Activated naive CD4-positive, alpha-beta T cell treated with Interleukin-2 at 50 U/mL for 16 hours (primary cell): ENCODE results near the gene SSX2IP.
A peak's percentile ranks its signal among the peaks of the same experiment; 100 is the strongest.
"Not testable (repeated sequence)": the region's sequence is repeated elsewhere in the genome, so short reads cannot be mapped to it uniquely, and the experiment has no call there.

Experiments
- DNase-seq: peaks from one replicate; pipeline ENCODE4 v3.0.0-alpha.2; 2020

SSX2IP gene

GRCh38 chr1:84675106-84675505 is 15.2 kb downstream of the SSX2IP start:
- DNase-seq: no peak

GRCh38 chr1:84674705-84675104 is 15.6 kb downstream of the SSX2IP start:
- no peak for DNase-seq

- no peak for DNase-seq
Measured at GRCh38 chr1:84674021-84674420, 16.2 kb downstream of the SSX2IP start.

- no peak for DNase-seq
Measured at GRCh38 chr1:84672080-84672854, 18.0 kb downstream of the SSX2IP start.

GRCh38 chr1:84669831-84670230 is 20.4 kb downstream of the SSX2IP start:
- no peak for DNase-seq

- no peak for DNase-seq
Measured at GRCh38 chr1:84668185-84668584, 22.1 kb downstream of the SSX2IP start.

DNA sequence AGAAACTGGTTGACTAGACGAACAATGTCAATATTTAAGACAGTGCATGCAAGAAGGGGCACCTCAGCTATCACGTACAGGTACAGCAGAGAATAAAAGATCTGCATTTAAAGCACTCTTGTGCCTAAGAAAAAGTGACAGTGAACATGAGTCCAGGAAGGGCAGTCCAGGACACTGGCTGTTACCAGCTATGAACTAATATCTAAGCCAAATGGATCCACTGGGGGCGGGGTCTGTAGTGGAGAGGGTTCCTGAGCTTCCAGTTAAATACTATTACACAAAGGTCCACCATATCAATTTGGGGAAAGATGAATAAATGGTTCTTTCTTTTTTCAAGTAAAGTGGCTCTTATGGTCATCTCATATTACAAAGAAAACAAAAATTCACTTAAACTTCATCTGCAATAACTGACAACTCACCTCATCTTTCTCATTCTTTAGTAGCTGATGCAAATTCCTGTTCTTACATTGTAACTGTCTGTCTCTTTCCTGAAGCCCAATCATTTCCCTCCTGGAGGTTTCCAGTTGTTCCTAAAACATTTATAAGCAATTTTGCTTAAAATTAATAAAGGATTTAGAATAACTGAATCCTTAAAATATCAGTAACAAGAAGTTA is 24.5 kb downstream of the SSX2IP start:
- no peak for DNase-seq

DNA sequence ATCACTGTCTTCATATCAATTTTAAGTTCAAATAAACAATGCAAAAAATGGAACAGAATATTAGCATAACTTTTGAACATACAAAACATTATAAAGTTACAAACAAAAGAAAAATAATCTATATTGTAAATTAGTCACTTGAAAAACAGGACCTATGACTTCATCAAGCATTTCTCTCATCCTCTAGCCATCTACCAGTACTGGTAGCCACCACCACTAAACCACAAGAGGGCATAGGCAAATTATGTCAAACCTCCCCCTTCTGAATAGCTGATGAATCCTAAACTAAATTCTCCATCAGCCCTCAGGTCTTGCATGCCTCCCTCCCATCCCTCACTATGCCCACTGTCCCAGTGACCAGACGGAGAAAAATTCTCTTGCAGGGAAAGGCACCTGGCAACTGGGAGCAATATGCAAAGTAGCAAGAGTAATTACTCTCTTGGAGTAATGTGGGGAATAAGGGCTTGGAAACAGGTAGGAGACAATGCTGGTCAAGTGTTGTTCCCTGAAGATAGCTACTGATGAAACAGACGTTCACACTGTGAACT is 37.1 kb downstream of the SSX2IP start:
- DNase-seq: no peak

DNA sequence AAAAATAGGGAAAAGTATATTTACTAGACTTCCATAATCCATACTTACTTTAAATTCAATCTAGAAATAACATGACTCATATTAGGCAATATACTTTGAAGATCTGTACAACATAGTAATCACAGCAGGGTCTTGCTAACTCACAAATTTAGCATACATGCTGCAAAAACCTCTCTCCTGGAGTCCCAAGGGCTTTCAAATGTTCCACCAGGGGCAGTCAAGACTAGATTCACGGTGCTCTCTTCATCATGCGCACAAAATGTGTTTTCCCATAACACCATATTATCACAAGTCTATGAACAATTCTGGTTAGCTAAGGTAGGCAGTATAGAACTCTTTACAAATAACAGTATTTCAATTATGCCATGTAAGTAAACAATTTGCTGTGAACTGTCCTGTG is 45.8 kb downstream of the SSX2IP start:
- DNase-seq: no peak

DNA sequence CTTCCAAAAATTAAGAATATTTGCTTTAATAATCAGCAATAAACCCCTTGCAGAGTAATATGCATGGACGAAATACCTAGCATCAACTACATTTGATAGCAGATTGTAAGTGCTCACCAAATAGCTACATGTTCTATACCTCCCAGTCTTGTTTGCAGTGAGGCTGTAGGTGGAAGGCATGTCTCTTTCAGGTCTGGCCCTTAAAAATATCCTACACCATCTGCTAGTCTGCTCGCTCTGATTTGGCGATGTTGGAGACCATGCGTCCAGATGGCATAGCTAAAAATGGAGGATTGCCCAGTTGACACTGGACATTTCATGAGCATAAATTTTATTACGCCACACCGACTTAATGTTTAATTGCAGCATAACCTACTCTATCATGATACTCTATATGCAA is 47.1 kb downstream of the SSX2IP start:
- no peak for DNase-seq

- no peak for DNase-seq
Measured at GRCh38 chr1:84642774-84643173, 47.5 kb downstream of the SSX2IP start.

DNA sequence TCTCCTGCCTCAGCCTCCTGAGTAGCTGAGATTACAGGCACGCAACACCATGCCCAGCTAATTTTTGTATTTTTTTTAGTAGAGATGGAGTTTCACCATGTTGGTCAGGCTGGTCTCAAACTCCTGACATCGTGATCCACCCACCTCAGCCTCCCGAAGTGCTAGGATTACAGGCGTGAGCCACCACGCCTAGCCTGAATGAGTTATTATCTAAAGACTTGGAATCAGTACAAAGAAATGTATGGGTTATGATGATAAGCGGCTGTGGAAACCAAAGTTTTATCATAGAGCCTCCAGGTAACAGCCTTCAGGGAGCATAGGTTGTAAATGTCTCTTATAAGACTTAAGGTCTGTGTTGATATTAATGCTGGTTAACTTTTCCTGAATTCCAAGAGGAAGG is 50.5 kb downstream of the SSX2IP start:
- not testable (repeated sequence) for DNase-seq

- no peak for DNase-seq
Measured at GRCh38 chr1:84635429-84635828, 54.8 kb downstream of the SSX2IP start.

- DNase-seq: no peak
Measured at GRCh38 chr1:84634536-84635205, 55.6 kb downstream of the SSX2IP start.

DNA sequence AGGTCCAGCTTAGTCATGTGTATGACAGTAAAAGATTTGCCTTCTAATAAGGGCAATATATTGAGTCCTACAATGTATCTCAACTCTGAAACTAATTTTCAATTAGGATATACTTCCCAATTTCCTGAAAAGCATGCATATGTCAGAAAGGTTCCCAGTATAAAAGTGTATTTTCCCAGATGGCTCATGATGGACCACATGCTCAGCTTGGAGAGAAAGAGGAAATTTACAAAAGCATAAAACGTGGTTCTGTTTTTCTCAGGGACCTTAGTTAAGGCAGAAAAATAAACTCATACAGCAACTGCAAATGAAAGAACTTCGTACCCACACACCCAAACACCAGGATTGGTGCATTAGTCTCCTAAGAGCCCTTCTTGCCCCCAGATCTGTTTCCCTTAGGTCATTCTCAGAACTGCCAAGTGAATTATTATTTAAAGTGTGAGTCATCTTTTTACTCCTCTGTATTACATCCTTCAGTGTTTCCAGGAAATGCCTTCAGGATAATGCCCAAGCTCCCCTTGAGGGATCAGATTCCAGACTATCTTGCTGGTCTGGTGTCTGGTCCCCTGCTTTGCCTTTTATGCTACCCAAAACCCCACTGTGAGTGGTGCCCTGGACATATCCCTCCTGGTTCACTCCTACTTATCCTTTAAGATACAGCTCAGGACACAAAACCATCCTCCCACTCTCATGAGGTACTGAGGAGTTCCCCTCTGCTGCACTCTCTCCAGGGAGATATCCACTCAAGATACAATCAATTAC is 57.4 kb downstream of the SSX2IP start:
- DNase-seq: no peak

GRCh38 chr1:84632137-84632536 is 58.1 kb downstream of the SSX2IP start:
- DNase-seq: no peak

GRCh38 chr1:84624876-84625275 is 65.4 kb downstream of the SSX2IP start:
- no peak for DNase-seq

GRCh38 chr1:84621553-84621952 is 68.7 kb downstream of the SSX2IP start:
- no peak for DNase-seq

GRCh38 chr1:84620720-84621313 is 69.4 kb downstream of the SSX2IP start:
- peak; percentile 82 for DNase-seq

DNA sequence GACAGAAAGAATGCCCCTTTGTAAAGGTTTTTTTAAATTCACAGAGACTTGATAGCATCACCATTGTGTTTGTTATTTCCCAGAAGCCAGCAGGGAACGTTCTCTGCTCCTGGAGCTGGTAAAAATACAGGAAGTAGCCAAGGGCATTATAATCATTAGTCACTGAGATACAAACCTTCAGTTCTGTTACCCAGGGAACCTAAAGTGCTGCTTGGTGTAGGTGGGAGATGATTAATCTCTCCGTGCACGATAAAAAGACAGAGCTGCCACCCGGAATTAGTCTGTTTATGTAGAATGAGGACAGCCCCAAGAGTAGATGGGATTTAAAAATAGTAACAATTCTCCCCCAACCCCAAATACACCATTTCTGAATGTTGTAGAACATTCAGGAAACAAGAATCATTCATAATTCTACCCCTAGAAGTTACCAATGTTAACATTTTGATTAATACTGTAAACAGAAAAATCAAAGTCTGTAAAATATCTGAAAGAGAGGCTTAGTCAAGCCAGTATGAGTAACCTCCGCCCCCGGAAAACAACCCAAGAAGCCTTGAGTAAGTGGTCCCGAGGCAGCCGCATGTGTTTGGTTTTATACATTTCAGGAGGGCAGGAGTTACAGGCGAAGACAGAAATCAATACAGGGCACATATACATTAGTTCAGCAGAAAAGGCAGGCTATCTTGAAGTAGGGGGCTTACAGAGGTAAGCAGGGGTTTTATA is 70.7 kb downstream of the SSX2IP start:
- DNase-seq: peak; percentile 72

GRCh38 chr1:84617349-84617748 is 72.9 kb downstream of the SSX2IP start:
- no peak for DNase-seq

DNA sequence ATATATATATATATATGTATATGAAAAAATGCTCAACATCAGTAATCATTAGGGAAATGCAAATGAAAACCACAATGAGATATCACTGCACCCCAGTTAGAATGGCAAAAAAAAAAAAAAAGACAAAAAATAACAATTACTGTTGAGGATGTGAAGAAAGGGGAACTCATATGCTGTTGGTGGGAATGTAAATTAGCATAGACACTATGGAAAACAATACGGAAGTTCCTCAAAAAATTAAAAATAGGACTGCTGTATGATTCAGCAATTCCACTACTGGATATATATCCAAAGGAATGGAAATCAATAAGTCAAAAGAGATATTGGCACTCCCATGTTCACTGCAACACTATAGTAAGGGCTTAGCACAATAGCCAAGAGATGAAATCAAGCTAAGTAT is 74.5 kb downstream of the SSX2IP start:
- no peak for DNase-seq
